Neural cell (in vitro differentiated cells): Measurements from ENCODE around the gene DCTN4. TPM values are rescaled to one million over a fixed set of nuclear protein-coding genes. Genes with fewer than 3 reads are reported as not detected.
A peak's percentile ranks its signal among the peaks of the same experiment; 100 is the strongest.

Experiments
- H2AFZ ChIP-seq: fragments of 200-600, 300-800 bp; sonication (generic), shearing (Covaris generic); 2 replicates; pipeline ENCODE4 v1.6.0; 2014; ENCODE audit warnings: low read depth, mild to moderate bottlenecking, antibody characterized with exemption, low read length, moderate library complexity
- H3F3A ChIP-seq: fragments of 200-600 bp; shearing (Covaris generic); 2 replicates; pipeline ENCODE4 v1.6.1; 2016; ENCODE audit warnings: mild to moderate bottlenecking, moderate library complexity, mixed read lengths, antibody characterized with exemption, low read length; ENCODE audit not compliant: insufficient read depth, poor library complexity, severe bottlenecking
- H3K27ac ChIP-seq: fragments of 200-600, 300-800 bp; sonication (generic), shearing (Covaris generic); 2 replicates; pipeline ENCODE4 v1.5.1; 2014; ENCODE audit warnings: mild to moderate bottlenecking, low read length, moderate library complexity
- H3K27me3 ChIP-seq: fragments of 300-800, 200-600 bp; sonication (generic), shearing (Covaris generic); 2 replicates; pipeline ENCODE4 v1.6.0; 2014; ENCODE audit warnings: mild to moderate bottlenecking, low read depth, low read length, moderate library complexity; ENCODE audit not compliant: insufficient read depth
- H3K36me3 ChIP-seq: fragments of 300-800, 200-600 bp; sonication (generic), shearing (Covaris generic); 2 replicates; pipeline ENCODE4 v1.5.1; 2014; ENCODE audit warnings: mild to moderate bottlenecking, antibody characterized with exemption, low read length, moderate library complexity; ENCODE audit not compliant: insufficient read depth
- H3K4me2 ChIP-seq: fragments of 300-800, 200-600 bp; sonication (generic), shearing (Covaris generic); 2 replicates; pipeline ENCODE4 v1.6.0; 2014; ENCODE audit warnings: mild to moderate bottlenecking, low read length
- H3K4me3 ChIP-seq: fragments of 300-800, 200-600 bp; sonication (generic), shearing (Covaris generic); 2 replicates; pipeline ENCODE4 v1.5.1; 2014; ENCODE audit warnings: mild to moderate bottlenecking, low read length, moderate library complexity
- H3K79me2 ChIP-seq: fragments of 200-600 bp; shearing (Covaris generic); replicated peaks from 2 replicates; pipeline ENCODE4 v1.6.0; 2014; ENCODE audit warnings: mild to moderate bottlenecking, low read length, moderate library complexity; ENCODE audit not compliant: insufficient read depth
- H3K9ac ChIP-seq: fragments of 300-800, 200-600 bp; sonication (generic), shearing (Covaris generic); 2 replicates; pipeline ENCODE4 v1.6.1; 2016; ENCODE audit warnings: mild to moderate bottlenecking, low read length, mixed read lengths
- H3K9me2 ChIP-seq: fragments of 200-600 bp; shearing (Covaris generic); 2 replicates; pipeline ENCODE4 v1.6.1; 2016; ENCODE audit warnings: mild to moderate bottlenecking, low read length, mixed read lengths; ENCODE audit not compliant: insufficient read depth
- H3K9me3 ChIP-seq: fragments of 200-600, 300-800 bp; sonication (generic), shearing (Covaris generic); 2 replicates; pipeline ENCODE4 v1.6.1; 2016; ENCODE audit warnings: mild to moderate bottlenecking, mixed run types, low read length, moderate library complexity, mixed read lengths
- H4K20me1 ChIP-seq: fragments of 200-600 bp; shearing (Covaris generic); 2 replicates; pipeline ENCODE4 v1.6.1; 2016; ENCODE audit warnings: mild to moderate bottlenecking, mixed run types; ENCODE audit not compliant: insufficient read depth
- CTCF ChIP-seq: fragments of 450-650 bp; IDR thresholded peaks from 2 replicates; pipeline ENCODE4 v1.5.1; 2014; ENCODE audit warnings: antibody characterized with exemption, mild to moderate bottlenecking, moderate library complexity; ENCODE audit not compliant: poor library complexity, severe bottlenecking
- EP300 ChIP-seq: fragments of 450-650 bp; conservative IDR thresholded peaks from 2 replicates; pipeline ENCODE4 v1.6.1; 2014; ENCODE audit warnings: antibody characterized with exemption, mild to moderate bottlenecking, moderate library complexity; ENCODE audit not compliant: poor library complexity, severe bottlenecking
- EZH2 ChIP-seq: fragments of 200-600, 300-800 bp; shearing (Covaris generic), sonication (generic); IDR thresholded peaks from 2 replicates; pipeline ENCODE4 v1.6.1; 2014; ENCODE audit warnings: antibody characterized with exemption, low read length, borderline replicate concordance, mild to moderate bottlenecking; ENCODE audit not compliant: insufficient read depth, poor library complexity, severe bottlenecking
- MXI1 ChIP-seq: fragments of 450-650 bp; conservative IDR thresholded peaks from 2 replicates; pipeline ENCODE4 v1.6.1; 2014; ENCODE audit warnings: antibody characterized with exemption, mild to moderate bottlenecking; ENCODE audit not compliant: poor library complexity, severe bottlenecking
- POLR2AphosphoS5 ChIP-seq: IDR thresholded peaks from 2 replicates; pipeline ENCODE4 v1.6.1; 2012
- RAD21 ChIP-seq: fragments of 450-650 bp; conservative IDR thresholded peaks from 2 replicates; pipeline ENCODE4 v1.6.1; 2014; ENCODE audit warnings: antibody characterized with exemption, mild to moderate bottlenecking, moderate library complexity
- REST ChIP-seq: IDR thresholded peaks from 2 replicates; pipeline ENCODE4 v1.6.1; 2012; ENCODE audit warnings: borderline replicate concordance
- SMC3 ChIP-seq: fragments of 450-650 bp; conservative IDR thresholded peaks from 2 replicates; pipeline ENCODE4 v1.6.1; 2014; ENCODE audit warnings: antibody characterized with exemption, mild to moderate bottlenecking, moderate library complexity; ENCODE audit not compliant: poor library complexity
- TAF1 ChIP-seq: IDR thresholded peaks from 2 replicates; pipeline ENCODE4 v1.6.1; 2012; ENCODE audit warnings: low read depth
- polyA plus RNA-seq: library from polyadenylated mRNA; depleted of rRNA; stranded (reverse); fragments of >200 nt; gene quantifications from 2 replicates; pipeline ENCODE4 v1.2.3, GENCODE V29; 2014

DCTN4 gene
- polyA plus RNA-seq, 1 donor from 2014 or later, result 117 TPM

- Histone ChIP-seq H4K20me1 (no peaks in the 10 kb centered on the region), H3K9me3 (no peaks in the 10 kb centered on the region), H3K9me2 (no peaks in the 10 kb centered on the region), H2AFZ (no peak overlapping the region), H3K27me3 (peaks cover 30% of the 10 kb centered on the region), H3F3A (no peaks in the 10 kb centered on the region), H3K4me3 (peak overlapping the region; percentile 60), H3K9ac (no peak overlapping the region), H3K79me2 (no peaks in the 10 kb centered on the region), H3K4me2 (no peak overlapping the region), H3K27ac (no peak overlapping the region), H3K36me3 (no peaks in the 10 kb centered on the region)
- no peak for TF ChIP-seq EP300
- TF ChIP-seq EZH2, result no peak
- TF ChIP-seq REST, result no peak
- TF ChIP-seq SMC3, result no peak
- TF ChIP-seq MXI1, result no peak
- TF ChIP-seq RAD21, result no peak
- TF ChIP-seq POLR2AphosphoS5, result no peak
- TF ChIP-seq CTCF, result no peak
- no peak for TF ChIP-seq TAF1
These were observed 87.1 kb downstream of the DCTN4 start for GRCh38 chr5:150671509-150672236.

- Histone ChIP-seq H3K36me3 (no peaks in the 10 kb centered on the region), H3K9me3 (no peaks in the 10 kb centered on the region), H3K9me2 (no peaks in the 10 kb centered on the region), H3K27ac (no peak overlapping the region), H2AFZ (no peak overlapping the region), H4K20me1 (no peaks in the 10 kb centered on the region), H3K4me3 (no peak overlapping the region), H3F3A (no peaks in the 10 kb centered on the region), H3K4me2 (no peak overlapping the region), H3K79me2 (no peaks in the 10 kb centered on the region), H3K9ac (no peak overlapping the region), H3K27me3 (peaks cover 30% of the 10 kb centered on the region)
- TF ChIP-seq CTCF, result no peak
- no peak for TF ChIP-seq EZH2
- no peak for TF ChIP-seq EP300
- TF ChIP-seq REST, result no peak
- TF ChIP-seq POLR2AphosphoS5, result no peak
- TF ChIP-seq SMC3, result no peak
- no peak for TF ChIP-seq RAD21
- TF ChIP-seq MXI1, result no peak
- no peak for TF ChIP-seq TAF1
These were observed 87.9 kb downstream of the DCTN4 start for GRCh38 chr5:150670948-150671310.
